Ovary (tissue), 3 donors: Measurements from ENCODE around the gene TACR3.

ENCODE experiments used
- EP300 ChIP-seq: sonication (generic); formaldehyde crosslinking; IDR thresholded peaks from one replicate; pipeline ENCODE4 v1.6.1; 2017; ENCODE audit warnings: antibody characterized with exemption
- POLR2A ChIP-seq: fragments of 450-650 bp; IDR thresholded peaks from one replicate; pipeline ENCODE4 v1.6.1; 2017; ENCODE audit warnings: antibody characterized with exemption, mild to moderate bottlenecking, moderate library complexity
- TF ChIP-seq, protein P1 (sequence below), 3 donors: fragments of 450-650 bp in 2 of 3; fragments of 200-600 bp in 1 of 3; IDR thresholded peaks; one replicate each; pipeline versions ENCODE4 v1.5.1 to v1.8.0; 2016 to 2022; ENCODE audit warnings: antibody characterized with exemption in 3 of 3, mild to moderate bottlenecking in 1 of 3
- donor health status: DM: no; HTN: no; CAD: no.

DNA sequence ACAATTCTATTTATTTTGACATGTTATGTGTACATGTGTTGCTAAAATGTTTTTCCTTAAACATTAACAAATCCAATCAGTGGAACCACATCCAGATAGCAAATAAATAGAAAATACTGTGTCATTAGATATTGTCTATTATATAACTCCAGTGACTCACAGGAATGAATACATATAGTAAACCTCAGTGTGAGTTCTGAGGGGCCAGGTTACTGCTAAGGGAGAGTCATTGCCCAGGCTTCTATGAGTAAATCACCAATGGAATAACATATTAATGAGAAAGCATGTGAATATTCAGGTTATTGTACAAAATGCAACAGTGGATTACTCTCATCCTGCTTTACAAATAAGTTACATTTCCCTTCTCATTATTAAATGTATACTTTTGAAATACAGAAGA lies 27.2 kb downstream of the TACR3 start:
- TF ChIP-seq, protein P1, sequence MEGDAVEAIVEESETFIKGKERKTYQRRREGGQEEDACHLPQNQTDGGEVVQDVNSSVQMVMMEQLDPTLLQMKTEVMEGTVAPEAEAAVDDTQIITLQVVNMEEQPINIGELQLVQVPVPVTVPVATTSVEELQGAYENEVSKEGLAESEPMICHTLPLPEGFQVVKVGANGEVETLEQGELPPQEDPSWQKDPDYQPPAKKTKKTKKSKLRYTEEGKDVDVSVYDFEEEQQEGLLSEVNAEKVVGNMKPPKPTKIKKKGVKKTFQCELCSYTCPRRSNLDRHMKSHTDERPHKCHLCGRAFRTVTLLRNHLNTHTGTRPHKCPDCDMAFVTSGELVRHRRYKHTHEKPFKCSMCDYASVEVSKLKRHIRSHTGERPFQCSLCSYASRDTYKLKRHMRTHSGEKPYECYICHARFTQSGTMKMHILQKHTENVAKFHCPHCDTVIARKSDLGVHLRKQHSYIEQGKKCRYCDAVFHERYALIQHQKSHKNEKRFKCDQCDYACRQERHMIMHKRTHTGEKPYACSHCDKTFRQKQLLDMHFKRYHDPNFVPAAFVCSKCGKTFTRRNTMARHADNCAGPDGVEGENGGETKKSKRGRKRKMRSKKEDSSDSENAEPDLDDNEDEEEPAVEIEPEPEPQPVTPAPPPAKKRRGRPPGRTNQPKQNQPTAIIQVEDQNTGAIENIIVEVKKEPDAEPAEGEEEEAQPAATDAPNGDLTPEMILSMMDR (IDR thresholded peaks at IDR 0.05) = no peak
- TF ChIP-seq POLR2A (no peak), EP300 (no peak)
